Measurements from ENCODE around the gene CPLX1.

CPLX1 gene

GRCh38 chr4:766152-766515, 59.8 kb downstream of the CPLX1 start:
- no peak for TF ChIP-seq CTCF (IDR thresholded peaks at IDR 0.05; ENCODE audit: low read depth, low read length)
- peak in 1 of 2 donors; percentile 62 for DNase-seq (ENCODE audit: low read depth in 2 of 2)
- H3K4me3 ChIP-seq (replicated peaks in 1 of 2; ENCODE audit: low read depth in 2 of 2, low read length in 2 of 2) = no peak overlapping the region

DNA sequence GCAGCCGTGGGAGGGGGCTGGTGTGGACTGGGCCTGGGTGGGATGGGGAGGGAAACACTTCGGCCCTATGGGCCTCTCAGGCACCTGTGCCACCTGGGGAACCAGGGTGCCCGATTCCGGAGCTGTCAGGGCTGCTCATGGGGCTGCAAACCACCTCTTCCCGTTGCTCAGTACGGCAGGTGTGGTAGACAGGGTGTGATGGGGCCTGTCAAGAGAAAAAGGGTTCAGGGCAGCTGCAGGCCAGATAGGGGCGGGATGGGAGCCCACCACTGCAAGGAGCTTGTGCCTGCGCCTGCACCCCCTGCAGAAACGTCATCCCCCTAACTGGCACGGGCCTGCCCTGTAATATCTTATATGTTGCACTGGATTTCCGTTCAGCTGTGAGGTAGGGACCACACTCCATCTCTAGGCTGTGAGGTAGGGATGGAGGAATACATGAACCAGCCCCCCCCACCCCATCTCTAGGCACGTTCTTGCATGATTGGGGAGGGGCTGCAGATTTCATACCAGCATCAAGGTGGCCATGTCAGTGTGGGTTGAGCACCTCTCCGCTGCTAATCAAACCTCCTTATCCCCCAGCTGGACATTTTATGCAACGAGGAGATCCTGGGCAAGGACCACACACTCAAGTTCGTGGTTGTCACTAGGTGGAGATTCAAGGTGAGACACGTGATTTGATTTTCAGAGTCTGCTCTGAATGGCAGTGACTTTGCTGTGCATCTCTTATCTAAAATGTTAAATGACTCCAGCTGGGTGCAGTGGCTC, 61.3 kb downstream of the CPLX1 start:
- no peak for TF ChIP-seq CTCF (IDR thresholded peaks at IDR 0.05; ENCODE audit: low read depth, low read length)
- no peak overlapping the region for H3K4me3 ChIP-seq (replicated peaks in 1 of 2; ENCODE audit: low read depth in 2 of 2, low read length in 2 of 2)
- no peak for DNase-seq (ENCODE audit: low read depth in 2 of 2)

GRCh38 chr4:763922-764321, 62.0 kb downstream of the CPLX1 start:
- H3K4me3 ChIP-seq (replicated peaks in 1 of 2; ENCODE audit: low read depth in 2 of 2, low read length in 2 of 2) = no peak overlapping the region
- no peak for TF ChIP-seq CTCF (IDR thresholded peaks at IDR 0.05; ENCODE audit: low read depth, low read length)
- no peak for DNase-seq (ENCODE audit: low read depth in 2 of 2)

DNA sequence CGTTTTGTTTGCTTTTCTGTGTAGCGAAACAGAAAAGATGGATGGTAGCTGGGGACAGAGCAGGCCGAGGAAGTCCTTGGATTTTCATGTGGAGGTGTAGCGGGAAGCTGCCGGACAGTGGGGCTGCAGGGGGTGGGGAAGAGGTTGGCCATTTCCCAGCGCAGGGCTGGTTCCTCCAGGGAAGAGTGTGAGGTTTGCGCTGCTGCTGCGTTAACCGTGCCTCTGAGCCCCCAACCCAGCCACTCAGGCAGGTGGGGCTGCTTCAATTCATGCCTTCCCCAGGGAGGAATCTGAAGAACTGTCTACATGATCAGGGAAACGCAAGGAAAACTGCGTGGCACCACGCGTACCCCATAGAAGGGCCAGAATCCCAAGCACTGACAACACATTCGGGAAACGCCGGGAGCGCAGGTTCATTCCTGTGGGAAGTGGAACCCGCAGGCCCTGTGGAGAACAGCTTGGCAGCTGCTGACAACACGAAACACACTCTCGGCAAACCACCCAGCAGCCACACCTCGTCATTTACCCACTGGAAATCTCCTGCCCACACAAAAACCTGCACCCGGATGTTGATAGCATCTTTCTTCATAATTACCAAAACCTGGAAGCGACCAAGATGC, 62.6 kb downstream of the CPLX1 start:
- no peak for TF ChIP-seq CTCF (IDR thresholded peaks at IDR 0.05; ENCODE audit: low read depth, low read length)
- no peak for DNase-seq (ENCODE audit: low read depth in 2 of 2)
- no peak overlapping the region for H3K4me3 ChIP-seq (replicated peaks in 1 of 2; ENCODE audit: low read depth in 2 of 2, low read length in 2 of 2)

DNA sequence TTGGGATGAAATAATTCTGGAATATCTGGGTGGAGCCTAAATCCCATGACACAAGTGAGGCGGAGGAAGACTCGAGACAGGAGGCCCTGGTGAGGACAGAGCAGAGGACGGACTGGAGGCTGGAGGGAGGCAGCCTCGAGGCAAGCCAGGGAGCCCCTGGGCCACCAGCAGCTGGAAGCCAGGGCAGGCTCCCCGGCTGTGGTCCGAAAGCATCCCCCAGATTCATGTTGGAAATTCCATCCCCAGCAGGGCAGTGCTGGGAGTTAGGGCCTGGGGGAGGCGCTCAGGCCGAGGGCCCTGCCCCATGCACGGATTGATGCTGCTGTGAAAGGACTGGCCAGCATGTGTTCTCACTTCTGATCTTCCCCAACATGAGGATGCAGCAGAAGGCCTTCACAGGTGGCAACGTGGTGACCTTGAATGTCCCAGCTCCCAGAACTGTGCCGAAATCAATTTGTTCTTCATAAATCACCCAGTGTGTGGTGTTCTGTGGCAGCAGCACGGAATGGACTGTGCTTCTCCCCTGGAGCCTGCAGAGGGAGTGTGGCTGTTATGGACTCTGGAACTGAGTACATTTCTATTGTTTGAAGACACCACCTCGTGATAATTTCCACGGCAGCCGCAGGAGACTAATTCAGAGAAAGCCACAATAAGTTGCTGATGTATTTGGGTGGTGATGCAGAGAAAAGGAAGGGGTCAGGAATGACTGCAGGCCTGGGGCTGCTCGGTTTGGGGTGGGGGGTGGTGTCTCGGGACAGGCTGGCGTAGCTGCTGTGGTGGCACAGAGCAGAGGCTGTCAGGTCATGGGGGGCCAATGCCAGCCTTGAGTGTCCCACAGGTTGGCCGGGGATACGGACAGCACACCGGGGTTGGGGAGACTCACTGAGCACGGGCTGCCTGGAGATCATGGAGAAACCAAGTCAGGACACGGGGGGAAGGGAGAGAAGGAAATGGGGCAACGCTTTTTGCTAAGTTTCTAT, 63.4 kb downstream of the CPLX1 start:
- H3K4me3 ChIP-seq (replicated peaks in 1 of 2; ENCODE audit: low read depth in 2 of 2, low read length in 2 of 2) = no peak overlapping the region
- peak; percentile 30 to 39 for DNase-seq (ENCODE audit: low read depth in 2 of 2)
- peak; percentile 35 for TF ChIP-seq CTCF (IDR thresholded peaks at IDR 0.05; ENCODE audit: low read depth, low read length)

DNA sequence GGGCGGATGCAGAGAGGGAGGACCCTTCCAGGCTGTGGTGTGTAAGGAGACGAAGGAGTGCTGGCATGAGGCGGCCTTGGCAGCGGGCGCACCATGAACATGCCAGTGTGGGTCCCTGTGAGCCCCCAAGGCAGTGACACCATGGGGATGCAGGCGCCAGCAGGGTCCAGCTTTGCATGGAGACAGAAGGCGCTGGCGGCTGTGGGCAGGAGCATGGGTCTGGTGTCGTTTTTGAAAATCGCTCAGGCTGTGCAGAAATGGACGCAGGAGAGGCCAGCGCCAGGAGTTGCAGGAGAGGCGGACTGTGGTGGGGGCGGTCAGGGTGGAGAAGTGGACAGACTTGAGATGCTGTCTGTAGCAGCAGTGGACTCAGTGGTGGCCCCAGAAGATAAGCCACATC, 64.2 kb downstream of the CPLX1 start:
- TF ChIP-seq CTCF (IDR thresholded peaks at IDR 0.05; ENCODE audit: low read depth, low read length) = no peak
- DNase-seq (ENCODE audit: low read depth in 2 of 2) = no peak
- H3K4me3 ChIP-seq (replicated peaks in 1 of 2; ENCODE audit: low read depth in 2 of 2, low read length in 2 of 2) = no peak overlapping the region
